IPS DF 6.9 (cell line): Measurements from ENCODE around the gene SPHK2.

Experiments
- DNase-seq: peaks from one replicate; pipeline ENCODE4 v3.0.0-alpha.2; 2013; ENCODE audit warnings: low read depth, low spot score
- H3K27ac ChIP-seq: one replicate; pipeline ENCODE4 v1.5.1; 2013; ENCODE audit warnings: low read length, control low read depth
- H3K27me3 ChIP-seq: 2 replicates; pipeline ENCODE4 v1.6.1; 2013; ENCODE audit warnings: mild to moderate bottlenecking, low read length; ENCODE audit not compliant: control insufficient read depth, insufficient read depth
- H3K36me3 ChIP-seq: 2 replicates; pipeline ENCODE4 v1.6.1; 2013; ENCODE audit warnings: low read length; ENCODE audit not compliant: control insufficient read depth, insufficient read depth
- H3K4me1 ChIP-seq: 2 replicates; pipeline ENCODE4 v1.6.1; 2013; ENCODE audit warnings: low read length; ENCODE audit not compliant: control insufficient read depth, insufficient read depth
- H3K4me3 ChIP-seq: 2 replicates; pipeline ENCODE4 v1.5.1; 2013; ENCODE audit warnings: mild to moderate bottlenecking, low read length
- H3K9me3 ChIP-seq: 2 replicates; pipeline ENCODE4 v1.6.1; 2013; ENCODE audit warnings: low read length, inconsistent platforms; ENCODE audit not compliant: control insufficient read depth, insufficient read depth
- WGBS: extraction: QIAGEN DNeasy Blood & Tissue Kit; methylation state at CpG from one replicate; pipeline ENCODE4 v1.1.7; 2013; ENCODE audit warnings: mixed read lengths, missing lambda C conversion rate; ENCODE audit not compliant: insufficient read length, insufficient coverage; 5-methylcytosine and 5-hydroxymethylcytosine counted together

SPHK2 gene

DNA sequence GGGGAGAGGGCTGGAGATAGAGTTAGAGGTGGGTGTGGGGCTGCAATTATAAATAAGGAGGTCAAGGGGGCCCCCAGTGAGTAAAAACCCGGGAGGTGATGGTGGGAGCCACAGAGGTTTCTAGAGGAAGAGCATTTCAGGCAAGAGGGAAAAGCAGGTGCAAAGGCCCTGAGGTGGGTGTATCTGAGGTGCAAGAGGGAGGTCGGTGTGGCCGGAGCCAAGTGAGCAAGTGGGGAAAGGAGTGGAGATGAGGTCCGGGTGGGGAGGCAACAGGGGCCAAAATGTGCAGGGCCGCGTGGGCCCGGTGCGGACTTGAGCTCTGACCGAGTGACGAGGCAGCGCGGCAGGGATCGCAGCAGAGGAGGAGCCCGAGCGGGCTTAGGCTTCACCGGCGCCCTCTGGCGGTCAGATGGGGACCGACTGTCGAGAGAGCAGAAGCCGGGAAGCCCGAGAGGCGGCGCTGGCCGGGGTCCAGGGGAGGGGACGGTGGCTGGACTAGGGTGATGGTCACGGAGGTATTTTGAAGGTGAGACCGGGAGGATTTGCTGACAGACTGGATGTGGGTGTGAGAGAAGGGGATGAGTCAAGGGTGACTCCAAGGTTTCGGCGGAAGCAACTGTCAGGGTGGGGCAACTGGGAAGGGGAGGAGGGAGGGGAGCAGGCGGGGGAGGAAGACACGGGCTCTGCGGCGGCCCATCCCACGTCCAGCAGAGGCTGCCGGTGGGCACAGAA lies 30.5 kb upstream of the SPHK2 start:
- no peaks in the 10 kb centered on the region for H3K27me3 ChIP-seq
- DNase-seq: peak; percentile 81
- no peaks in the 10 kb centered on the region for H3K4me1 ChIP-seq
- no CpG with 5 or more reads among the region's 36 CpGs for WGBS
- no peak overlapping the region for H3K27ac ChIP-seq
- no peaks in the 10 kb centered on the region for H3K9me3 ChIP-seq
- H3K4me3 ChIP-seq: peak overlapping the region; percentile 20; the same call in 1 of the 2 replicates
- H3K36me3 ChIP-seq: no peaks in the 10 kb centered on the region

DNA sequence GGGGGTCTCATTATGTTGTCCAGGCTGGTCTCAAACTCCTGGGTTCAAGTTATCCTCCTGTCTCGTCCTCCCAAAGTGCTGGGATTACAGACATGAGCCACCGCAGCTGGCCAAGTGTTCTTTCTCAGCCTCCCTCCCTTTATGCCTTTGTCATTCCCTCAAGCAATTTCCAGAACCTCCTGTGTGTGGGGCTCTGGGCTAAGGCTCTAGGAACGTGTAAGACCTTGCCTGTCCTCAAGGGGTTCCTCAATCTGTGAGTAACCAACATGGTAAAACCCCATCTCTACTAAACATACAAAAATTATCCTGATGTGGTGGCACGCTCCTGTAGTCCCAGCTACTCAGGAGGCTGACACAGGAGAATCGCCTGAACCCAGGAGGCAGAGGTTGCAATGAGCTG lies 28.3 kb upstream of the SPHK2 start:
- no peaks in the 10 kb centered on the region for H3K36me3 ChIP-seq
- DNase-seq: no peak
- WGBS: no CpG with 5 or more reads among the region's 5 CpGs
- H3K9me3 ChIP-seq: no peaks in the 10 kb centered on the region
- no peak overlapping the region for H3K27ac ChIP-seq
- H3K4me1 ChIP-seq: no peaks in the 10 kb centered on the region
- no peak overlapping the region for H3K4me3 ChIP-seq
- H3K27me3 ChIP-seq: no peaks in the 10 kb centered on the region

DNA sequence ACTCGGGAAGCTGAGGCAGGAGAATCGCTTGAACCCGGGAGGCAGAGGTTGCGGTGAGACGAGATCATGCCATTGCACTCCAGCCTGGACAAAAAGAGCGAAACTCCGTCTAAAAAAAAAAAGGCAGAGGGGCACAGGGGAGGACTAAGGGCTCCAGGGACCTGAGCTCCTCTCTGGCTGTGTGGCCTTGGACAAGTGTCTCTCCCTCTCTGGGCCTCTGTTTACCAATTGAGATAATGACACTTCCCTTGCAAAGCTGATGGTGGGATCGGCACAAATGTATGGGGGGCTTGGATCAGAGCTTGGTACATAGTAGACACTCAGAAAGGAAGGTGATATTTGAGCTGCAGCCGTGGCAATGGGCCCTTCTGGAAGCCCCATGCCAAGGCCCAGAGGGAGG lies 24.1 kb upstream of the SPHK2 start:
- H3K27ac ChIP-seq: no peak overlapping the region
- DNase-seq: no peak
- H3K4me3 ChIP-seq: no peak overlapping the region
- H3K4me1 ChIP-seq: no peaks in the 10 kb centered on the region
- no peaks in the 10 kb centered on the region for H3K36me3 ChIP-seq
- WGBS: no CpG with 5 or more reads among the region's 9 CpGs
- H3K27me3 ChIP-seq: no peaks in the 10 kb centered on the region
- H3K9me3 ChIP-seq: no peaks in the 10 kb centered on the region

DNA sequence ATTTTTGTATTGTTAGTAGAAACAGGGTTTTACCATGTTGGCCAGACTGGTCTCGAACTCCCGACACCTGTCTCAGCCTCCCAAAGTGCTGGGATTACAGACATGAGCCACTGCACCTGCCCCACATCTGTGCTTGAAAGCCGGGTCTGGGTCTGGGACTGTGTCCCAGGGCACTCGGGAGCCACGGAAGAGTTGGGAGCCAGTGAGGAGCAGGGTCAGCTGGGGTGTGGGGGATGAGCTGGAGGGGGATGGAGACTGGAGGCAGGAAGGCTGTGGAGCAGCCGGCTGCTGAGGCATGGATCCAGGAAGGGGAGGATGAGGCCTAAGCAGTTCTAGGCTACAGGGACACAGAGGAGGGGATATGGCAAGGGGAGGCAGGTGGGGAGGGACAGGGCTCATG lies 23.5 kb upstream of the SPHK2 start:
- Histone ChIP-seq H3K4me3 (no peak overlapping the region), H3K36me3 (no peaks in the 10 kb centered on the region), H3K27ac (no peak overlapping the region), H3K27me3 (no peaks in the 10 kb centered on the region), H3K9me3 (no peaks in the 10 kb centered on the region), H3K4me1 (no peaks in the 10 kb centered on the region)
- no peak for DNase-seq
- WGBS: no CpG with 5 or more reads among the region's 6 CpGs

DNA sequence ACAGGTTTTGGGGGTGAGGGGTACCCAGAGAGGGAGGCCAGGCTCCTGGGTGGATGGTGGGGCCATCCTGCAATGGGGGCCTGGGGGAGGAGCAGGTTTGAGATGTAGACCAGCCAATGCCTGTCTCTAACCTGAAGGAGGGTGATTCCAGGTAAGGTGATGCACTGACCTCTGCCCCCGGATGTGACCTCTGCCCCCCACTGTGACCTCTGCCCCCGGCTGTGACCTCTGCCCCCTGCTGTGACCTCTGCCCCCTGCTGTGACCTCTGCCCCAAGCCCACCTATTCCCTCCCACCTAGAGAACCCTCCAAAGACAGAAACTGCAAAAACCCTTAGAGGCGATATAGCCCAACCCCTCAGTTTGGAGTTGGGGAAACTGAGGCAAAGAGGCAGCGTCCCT lies 23.1 kb upstream of the SPHK2 start:
- Histone ChIP-seq H3K27ac (no peak overlapping the region), H3K9me3 (no peaks in the 10 kb centered on the region), H3K36me3 (no peaks in the 10 kb centered on the region), H3K4me3 (no peak overlapping the region), H3K4me1 (no peaks in the 10 kb centered on the region), H3K27me3 (no peaks in the 10 kb centered on the region)
- WGBS: no CpG with 5 or more reads among the region's 4 CpGs
- DNase-seq: no peak

DNA sequence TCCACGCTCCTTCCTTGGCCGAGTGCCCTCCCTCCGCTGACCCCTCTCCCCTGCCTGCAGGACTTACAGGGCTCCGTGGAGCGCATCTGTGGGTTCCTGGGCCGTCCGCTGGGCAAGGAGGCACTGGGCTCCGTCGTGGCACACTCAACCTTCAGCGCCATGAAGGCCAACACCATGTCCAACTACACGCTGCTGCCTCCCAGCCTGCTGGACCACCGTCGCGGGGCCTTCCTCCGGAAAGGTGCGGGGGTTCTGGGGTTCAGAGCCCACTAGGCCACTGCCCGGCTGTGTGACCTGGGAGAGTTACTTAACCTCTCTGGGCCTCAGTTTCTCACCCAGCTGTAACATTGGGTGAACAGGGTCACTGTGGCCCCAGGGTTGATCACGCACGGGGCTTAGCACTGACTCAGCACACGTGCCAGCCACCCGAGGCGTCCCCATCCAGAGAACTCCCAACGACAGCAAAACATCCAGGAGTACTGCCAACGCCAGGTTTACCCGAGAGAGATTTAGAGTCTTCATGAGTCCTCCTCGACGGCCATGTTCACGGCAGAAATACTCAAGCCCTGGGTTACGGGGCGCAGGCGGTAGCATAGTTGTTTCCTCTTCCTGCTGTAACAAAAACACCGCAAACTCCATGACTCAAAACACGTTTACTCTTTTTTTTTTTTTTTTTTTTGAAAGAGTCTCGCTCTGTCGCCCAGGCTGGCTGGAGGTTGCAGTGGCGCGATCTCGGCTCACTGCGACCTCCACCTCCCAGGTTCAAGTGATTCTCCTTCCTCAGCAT lies 22.4 kb upstream of the SPHK2 start:
- Histone ChIP-seq H3K4me1 (no peaks in the 10 kb centered on the region), H3K4me3 (no peak overlapping the region), H3K36me3 (no peaks in the 10 kb centered on the region), H3K27me3 (no peaks in the 10 kb centered on the region), H3K27ac (no peak overlapping the region), H3K9me3 (no peaks in the 10 kb centered on the region)
- DNase-seq: no peak
- no CpG with 5 or more reads among the region's 39 CpGs for WGBS

DNA sequence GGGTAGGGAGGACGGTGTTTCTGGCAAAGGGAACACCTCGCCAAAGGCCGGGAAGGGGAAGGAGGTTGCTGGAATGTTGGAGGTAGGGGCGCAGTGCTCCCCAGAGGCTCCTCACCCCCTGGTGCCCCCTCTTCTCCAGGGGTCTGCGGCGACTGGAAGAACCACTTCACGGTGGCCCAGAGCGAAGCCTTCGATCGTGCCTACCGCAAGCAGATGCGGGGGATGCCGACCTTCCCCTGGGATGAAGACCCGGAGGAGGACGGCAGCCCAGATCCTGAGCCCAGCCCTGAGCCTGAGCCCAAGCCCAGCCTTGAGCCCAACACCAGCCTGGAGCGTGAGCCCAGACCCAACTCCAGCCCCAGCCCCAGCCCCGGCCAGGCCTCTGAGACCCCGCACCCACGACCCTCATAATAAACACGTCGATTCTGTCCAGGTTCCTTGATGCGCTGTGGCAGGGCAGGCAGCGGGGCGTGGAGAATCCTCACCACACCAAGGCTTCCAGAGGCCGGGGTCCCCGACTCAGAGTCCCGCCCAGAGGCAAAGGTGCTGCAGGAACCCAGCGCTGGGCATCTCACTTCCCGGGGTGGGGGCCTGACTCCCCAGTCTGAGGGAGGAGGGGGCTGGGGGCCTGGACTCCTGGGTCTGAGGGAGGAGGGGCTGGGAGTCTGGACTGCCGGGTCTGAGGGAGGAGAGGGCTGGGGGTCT lies 20.2 kb upstream of the SPHK2 start:
- no peak overlapping the region for H3K27ac ChIP-seq
- no peaks in the 10 kb centered on the region for H3K36me3 ChIP-seq
- no peak overlapping the region for H3K4me3 ChIP-seq
- no peaks in the 10 kb centered on the region for H3K9me3 ChIP-seq
- no peaks in the 10 kb centered on the region for H3K4me1 ChIP-seq
- WGBS: no CpG with 5 or more reads among the region's 30 CpGs
- no peak for DNase-seq
- H3K27me3 ChIP-seq: no peaks in the 10 kb centered on the region

DNA sequence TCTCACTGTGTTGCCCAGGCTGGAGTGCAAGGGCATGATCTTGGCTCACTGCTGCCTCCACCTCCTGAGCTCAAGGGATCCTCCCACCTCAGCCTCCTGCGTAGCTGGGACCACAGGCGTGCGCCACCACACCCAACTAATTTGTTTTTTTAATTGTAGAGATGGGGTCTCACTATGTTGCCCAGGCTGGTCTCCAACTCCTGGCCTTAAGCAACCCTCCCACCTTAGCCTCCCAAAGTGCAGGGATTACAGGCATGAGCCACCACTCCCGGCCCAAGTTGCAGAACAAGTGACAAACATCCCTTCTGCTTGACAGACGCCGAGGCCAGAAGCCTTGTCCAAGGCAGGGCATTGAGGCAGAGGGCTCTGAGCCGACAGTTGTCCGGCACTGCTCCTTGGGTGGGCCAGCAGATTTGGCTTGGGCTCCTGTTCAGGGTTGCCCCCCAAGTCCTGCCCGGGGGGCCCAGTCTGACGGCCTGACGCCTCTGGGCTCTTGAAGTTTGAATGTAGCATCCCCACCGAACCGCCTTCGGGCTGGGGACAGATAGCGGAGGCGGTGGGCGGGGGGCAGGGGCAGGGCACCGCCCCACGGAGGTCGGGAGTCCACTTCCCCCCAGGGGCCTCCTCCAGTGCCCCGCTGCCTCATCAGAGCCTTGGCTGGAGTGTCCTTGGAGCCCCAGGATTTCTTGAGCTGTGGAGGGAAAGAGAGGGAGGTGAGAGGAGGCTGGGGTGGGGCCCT lies 18.5 kb upstream of the SPHK2 start:
- no CpG with 5 or more reads among the region's 21 CpGs for WGBS
- H3K4me3 ChIP-seq: no peak overlapping the region
- DNase-seq: no peak
- no peaks in the 10 kb centered on the region for H3K4me1 ChIP-seq
- H3K36me3 ChIP-seq: no peaks in the 10 kb centered on the region
- H3K9me3 ChIP-seq: no peaks in the 10 kb centered on the region
- no peaks in the 10 kb centered on the region for H3K27me3 ChIP-seq
- no peak overlapping the region for H3K27ac ChIP-seq

DNA sequence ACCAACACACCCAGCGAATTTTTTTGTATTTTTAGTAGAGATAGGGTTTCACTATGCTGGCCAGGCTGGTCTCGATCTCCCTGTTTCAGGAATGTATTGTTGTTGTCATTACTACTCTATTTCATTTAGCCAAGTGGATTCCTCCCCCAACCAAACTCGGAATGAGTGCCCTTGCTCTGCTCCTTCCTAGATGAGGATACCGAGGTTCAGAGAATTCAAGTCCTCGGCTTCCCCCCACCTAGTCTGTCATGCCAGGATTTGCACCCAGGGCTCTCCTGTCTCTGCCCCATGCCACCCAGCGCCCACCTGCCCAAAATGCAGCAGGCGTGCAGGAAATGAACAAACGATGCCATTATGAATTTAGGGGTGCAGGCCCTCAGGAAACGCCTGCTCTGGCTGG lies 16.3 kb upstream of the SPHK2 start:
- H3K27ac ChIP-seq: no peak overlapping the region
- no peak for DNase-seq
- H3K36me3 ChIP-seq: no peaks in the 10 kb centered on the region
- no peaks in the 10 kb centered on the region for H3K9me3 ChIP-seq
- no CpG with 5 or more reads among the region's 9 CpGs for WGBS
- no peaks in the 10 kb centered on the region for H3K4me1 ChIP-seq
- H3K4me3 ChIP-seq: no peak overlapping the region
- no peaks in the 10 kb centered on the region for H3K27me3 ChIP-seq

DNA sequence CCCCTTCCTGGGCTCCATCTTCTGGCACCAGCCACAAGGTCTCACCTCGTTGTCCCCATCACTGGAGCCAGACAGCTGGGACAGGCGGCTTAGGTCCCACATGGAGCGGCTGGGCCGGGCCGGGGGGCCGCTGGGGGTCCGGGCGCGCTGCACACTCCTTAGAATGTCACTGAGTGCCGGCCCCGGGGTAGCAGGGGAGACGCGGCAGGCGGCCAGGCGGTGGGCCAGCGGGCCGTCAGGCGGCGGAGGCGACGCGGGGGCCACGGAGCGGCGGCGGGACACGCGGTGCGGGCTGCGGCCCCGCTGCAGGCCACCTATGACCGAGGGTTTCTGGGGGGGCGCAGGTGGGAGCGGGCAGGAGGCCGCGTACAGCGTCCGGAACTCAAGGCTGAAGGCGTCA lies 15.9 kb upstream of the SPHK2 start:
- Histone ChIP-seq H3K36me3 (no peaks in the 10 kb centered on the region), H3K4me3 (no peak overlapping the region), H3K4me1 (no peaks in the 10 kb centered on the region), H3K27me3 (no peaks in the 10 kb centered on the region), H3K9me3 (no peaks in the 10 kb centered on the region), H3K27ac (no peak overlapping the region)
- DNase-seq: no peak
- WGBS: no CpG with 5 or more reads among the region's 39 CpGs
